PFSK-1 (cell line): ENCODE measurements around the gene SREBF1.
A peak's percentile ranks its signal among the peaks of the same experiment; 100 is the strongest.

Experiments
- FOXP2 ChIP-seq: optimal IDR thresholded peaks from 2 replicates; pipeline ENCODE3; 2011; ENCODE audit warnings: borderline replicate concordance, control low read depth, inconsistent platforms; ENCODE audit not compliant: insufficient read depth; ENCODE audit errors: extremely low read length, extremely low read depth
- POLR2AphosphoS5 ChIP-seq: IDR thresholded peaks from 2 replicates; pipeline ENCODE4 v1.6.1; 2012; ENCODE audit warnings: low read depth, mild to moderate bottlenecking, control low read depth, low read length, moderate library complexity
- REST ChIP-seq, 2 experiments: IDR thresholded peaks; 2 replicates each; pipeline versions ENCODE4 v1.6.1 to v1.8.0; 2011 to 2012; ENCODE audit warnings: low read depth in 2 of 2, low read length in 2 of 2, control low read depth in 1 of 2, inconsistent platforms in 1 of 2, mild to moderate bottlenecking in 1 of 2, moderate library complexity in 1 of 2; ENCODE audit not compliant: insufficient read depth in 1 of 2
- SIN3A ChIP-seq: IDR thresholded peaks from 2 replicates; pipeline ENCODE4 v1.6.1; 2012; ENCODE audit warnings: mild to moderate bottlenecking, low read length, moderate library complexity, borderline replicate concordance; ENCODE audit not compliant: insufficient read depth
- TAF1 ChIP-seq: IDR thresholded peaks from 2 replicates; pipeline ENCODE4 v1.6.1; 2012; ENCODE audit warnings: low read length, control low read depth, borderline replicate concordance; ENCODE audit not compliant: insufficient read depth

SREBF1 gene

GRCh38 chr17:17783825-17784656, 52.7 kb downstream of the SREBF1 start:
- no peak; the same call in 1 of the 2 replicates for TF ChIP-seq SIN3A
- 0 out of 2 replicates have a peak, but pooled peaks have one; percentile 51 for TF ChIP-seq POLR2AphosphoS5
- TF ChIP-seq FOXP2 = peak; percentile 8
- TF ChIP-seq REST (IDR thresholded peaks at IDR 0.05; ENCODE audit: insufficient read depth in 1 of 2, low read depth in 2 of 2, low read length in 2 of 2) = peak in 1 of 2 experiments; percentile 38; a peak in 1 of 4 replicates
- TF ChIP-seq TAF1 = no peak

GRCh38 chr17:17783116-17783824, 53.5 kb downstream of the SREBF1 start:
- TF ChIP-seq TAF1 (no peak), FOXP2 (peak; percentile 43), SIN3A (peak; percentile 10; the same call in 1 of the 2 replicates)

GRCh38 chr17:17782523-17783115, 54.2 kb downstream of the SREBF1 start:
- TF ChIP-seq FOXP2 = no peak
- no peak for TF ChIP-seq REST (IDR thresholded peaks at IDR 0.05; ENCODE audit: insufficient read depth in 1 of 2, low read depth in 2 of 2, low read length in 2 of 2)
- no peak for TF ChIP-seq SIN3A
- TF ChIP-seq TAF1 = no peak
- no peak for TF ChIP-seq POLR2AphosphoS5

- TF ChIP-seq POLR2AphosphoS5 (no peak), FOXP2 (no peak), REST (IDR thresholded peaks at IDR 0.05; ENCODE audit: insufficient read depth in 1 of 2, low read depth in 2 of 2, low read length in 2 of 2) (no peak), SIN3A (no peak), TAF1 (no peak)
Observed at GRCh38 chr17:17781591-17782496, 54.9 kb downstream of the SREBF1 start.
